HG03095 (cell line): ENCODE data around the gene MMP14.
"Not testable (repeated sequence)": the region's sequence is repeated elsewhere in the genome, so short reads cannot be mapped to it uniquely, and the experiment has no call there.

Experiments
- ATAC-seq: cut with Tn5 transposase; IDR thresholded peaks from one replicate; pipeline ENCODE4 v1.9.1; 2021; ENCODE audit warnings: moderate library complexity; ENCODE audit not compliant: unreplicated experiment

The MMP14 gene

DNA sequence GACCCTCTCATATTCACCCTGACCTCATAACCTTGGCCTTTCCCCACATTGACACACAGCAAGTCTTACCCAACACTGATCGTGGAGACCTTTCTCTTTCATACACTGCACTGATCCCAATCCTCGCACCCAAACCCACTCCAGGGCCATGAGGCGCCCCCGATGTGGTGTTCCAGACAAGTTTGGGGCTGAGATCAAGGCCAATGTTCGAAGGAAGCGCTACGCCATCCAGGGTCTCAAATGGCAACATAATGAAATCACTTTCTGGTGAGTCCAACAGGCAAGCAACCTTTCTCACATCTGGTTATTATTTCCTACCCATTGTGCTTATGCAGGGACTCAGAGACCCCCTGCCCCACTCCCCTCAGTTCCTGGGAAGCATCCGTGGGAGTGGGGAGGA lies 5.4 kb downstream of the MMP14 start:
- ATAC-seq, result no peak

DNA sequence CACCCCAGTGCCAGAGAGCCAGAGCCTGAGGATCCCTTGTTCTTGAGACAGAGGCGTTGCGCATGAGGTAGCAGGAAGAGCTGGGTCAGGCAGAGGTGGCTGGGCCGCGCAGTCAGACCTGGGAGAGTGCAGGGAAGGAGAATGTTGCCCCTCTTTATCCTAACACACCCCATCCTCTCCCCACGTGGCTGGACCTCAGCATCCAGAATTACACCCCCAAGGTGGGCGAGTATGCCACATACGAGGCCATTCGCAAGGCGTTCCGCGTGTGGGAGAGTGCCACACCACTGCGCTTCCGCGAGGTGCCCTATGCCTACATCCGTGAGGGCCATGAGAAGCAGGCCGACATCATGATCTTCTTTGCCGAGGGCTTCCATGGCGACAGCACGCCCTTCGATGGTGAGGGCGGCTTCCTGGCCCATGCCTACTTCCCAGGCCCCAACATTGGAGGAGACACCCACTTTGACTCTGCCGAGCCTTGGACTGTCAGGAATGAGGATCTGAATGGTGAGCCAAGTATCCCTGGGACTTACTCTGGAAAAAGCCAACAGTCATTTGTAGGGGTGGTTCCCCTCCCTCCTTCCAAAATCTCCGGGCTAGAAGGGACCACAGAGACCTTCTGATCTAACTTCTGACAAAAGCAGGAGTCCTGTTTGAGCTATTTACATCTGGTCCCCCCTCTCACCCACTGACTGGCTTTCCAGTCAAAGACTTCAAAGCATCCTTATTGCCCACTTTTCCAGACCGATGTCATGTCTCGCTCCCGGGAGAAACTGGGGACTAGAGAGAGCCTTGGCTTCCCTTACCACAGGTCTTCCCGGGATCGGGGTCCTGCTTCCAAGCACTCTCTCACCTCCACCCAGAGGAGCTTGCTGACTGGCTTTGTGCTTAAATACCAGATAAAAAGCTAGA lies 6.1 kb downstream of the MMP14 start:
- no peak for ATAC-seq

DNA sequence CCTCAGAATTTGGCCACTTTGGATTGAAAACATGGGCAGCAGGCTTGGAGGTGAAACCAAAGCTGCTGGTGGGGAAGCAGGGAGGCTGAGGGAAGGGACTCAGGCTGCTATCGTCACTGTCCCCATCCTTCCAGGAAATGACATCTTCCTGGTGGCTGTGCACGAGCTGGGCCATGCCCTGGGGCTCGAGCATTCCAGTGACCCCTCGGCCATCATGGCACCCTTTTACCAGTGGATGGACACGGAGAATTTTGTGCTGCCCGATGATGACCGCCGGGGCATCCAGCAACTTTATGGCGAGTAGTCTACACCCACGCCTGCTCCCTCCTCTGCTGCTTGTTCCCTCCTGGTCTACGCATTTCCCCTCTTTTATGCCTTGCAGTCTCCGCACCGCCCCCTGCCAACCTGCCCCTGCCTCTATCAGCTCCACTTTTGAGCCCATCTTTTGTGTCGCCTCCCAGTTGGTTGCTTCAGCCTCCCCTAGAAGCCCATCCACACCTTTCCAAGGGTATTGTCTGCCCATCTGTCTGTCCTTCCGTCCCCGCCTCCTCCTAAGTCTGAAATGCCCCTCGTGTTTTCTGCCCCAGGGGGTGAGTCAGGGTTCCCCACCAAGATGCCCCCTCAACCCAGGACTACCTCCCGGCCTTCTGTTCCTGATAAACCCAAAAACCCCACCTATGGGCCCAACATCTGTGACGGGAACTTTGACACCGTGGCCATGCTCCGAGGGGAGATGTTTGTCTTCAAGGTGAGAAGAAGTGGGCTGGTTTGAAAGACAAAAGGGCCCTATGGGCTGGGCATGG lies 6.9 kb downstream of the MMP14 start:
- ATAC-seq, result no peak

DNA sequence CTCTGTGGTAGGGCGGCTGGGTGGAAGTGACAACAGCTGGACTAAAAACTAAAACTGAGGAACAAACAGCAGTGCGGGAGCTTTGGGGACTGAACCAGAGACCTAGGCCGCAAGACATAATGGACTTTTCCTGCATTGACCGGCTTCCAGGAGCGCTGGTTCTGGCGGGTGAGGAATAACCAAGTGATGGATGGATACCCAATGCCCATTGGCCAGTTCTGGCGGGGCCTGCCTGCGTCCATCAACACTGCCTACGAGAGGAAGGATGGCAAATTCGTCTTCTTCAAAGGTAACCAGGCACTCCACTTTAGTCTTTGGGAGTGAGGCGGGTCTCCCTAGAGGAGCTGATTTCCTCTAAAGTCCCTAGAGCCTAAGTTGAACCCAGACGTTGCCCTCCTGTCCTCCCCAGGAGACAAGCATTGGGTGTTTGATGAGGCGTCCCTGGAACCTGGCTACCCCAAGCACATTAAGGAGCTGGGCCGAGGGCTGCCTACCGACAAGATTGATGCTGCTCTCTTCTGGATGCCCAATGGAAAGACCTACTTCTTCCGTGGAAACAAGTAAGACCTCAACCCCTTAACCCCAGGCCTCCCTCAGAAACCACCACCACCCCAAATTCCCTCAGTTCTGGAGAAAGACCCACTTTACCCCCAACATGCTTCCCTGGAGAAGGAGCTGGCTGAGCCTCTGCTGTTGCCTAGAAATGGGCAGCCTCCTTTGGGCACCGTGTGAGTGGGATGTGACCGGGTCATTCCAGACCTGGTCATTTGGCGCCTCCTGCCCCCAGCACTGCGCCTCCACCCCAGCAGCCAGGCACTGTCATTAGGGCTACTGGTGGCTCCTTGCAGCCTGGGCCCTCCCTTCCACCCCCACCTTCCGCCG lies 8.1 kb downstream of the MMP14 start:
- ATAC-seq, result no peak

DNA sequence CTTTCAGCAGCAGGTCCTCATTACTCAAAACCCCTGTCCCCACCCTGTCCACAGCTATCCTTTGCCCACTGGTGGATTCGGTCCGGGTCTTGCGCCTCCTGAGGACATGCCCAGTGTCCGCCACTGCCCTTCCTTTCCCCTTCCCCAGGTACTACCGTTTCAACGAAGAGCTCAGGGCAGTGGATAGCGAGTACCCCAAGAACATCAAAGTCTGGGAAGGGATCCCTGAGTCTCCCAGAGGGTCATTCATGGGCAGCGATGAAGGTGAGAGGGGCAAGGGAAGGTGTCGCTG lies 8.7 kb downstream of the MMP14 start:
- ATAC-seq, result no peak

DNA sequence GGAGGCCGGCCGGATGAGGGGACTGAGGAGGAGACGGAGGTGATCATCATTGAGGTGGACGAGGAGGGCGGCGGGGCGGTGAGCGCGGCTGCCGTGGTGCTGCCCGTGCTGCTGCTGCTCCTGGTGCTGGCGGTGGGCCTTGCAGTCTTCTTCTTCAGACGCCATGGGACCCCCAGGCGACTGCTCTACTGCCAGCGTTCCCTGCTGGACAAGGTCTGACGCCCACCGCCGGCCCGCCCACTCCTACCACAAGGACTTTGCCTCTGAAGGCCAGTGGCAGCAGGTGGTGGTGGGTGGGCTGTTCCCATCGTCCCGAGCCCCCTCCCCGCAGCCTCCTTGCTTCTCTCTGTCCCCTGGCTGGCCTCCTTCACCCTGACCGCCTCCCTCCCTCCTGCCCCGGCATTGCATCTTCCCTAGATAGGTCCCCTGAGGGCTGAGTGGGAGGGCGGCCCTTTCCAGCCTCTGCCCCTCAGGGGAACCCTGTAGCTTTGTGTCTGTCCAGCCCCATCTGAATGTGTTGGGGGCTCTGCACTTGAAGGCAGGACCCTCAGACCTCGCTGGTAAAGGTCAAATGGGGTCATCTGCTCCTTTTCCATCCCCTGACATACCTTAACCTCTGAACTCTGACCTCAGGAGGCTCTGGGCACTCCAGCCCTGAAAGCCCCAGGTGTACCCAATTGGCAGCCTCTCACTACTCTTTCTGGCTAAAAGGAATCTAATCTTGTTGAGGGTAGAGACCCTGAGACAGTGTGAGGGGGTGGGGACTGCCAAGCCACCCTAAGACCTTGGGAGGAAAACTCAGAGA lies 9.6 kb downstream of the MMP14 start:
- no peak for ATAC-seq

DNA sequence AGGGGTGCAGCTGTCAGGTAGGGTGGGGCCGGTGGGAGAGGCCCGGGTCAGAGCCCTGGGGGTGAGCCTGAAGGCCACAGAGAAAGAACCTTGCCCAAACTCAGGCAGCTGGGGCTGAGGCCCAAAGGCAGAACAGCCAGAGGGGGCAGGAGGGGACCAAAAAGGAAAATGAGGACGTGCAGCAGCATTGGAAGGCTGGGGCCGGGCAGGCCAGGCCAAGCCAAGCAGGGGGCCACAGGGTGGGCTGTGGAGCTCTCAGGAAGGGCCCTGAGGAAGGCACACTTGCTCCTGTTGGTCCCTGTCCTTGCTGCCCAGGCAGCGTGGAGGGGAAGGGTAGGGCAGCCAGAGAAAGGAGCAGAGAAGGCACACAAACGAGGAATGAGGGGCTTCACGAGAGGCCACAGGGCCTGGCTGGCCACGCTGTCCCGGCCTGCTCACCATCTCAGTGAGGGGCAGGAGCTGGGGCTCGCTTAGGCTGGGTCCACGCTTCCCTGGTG lies 10.5 kb downstream of the MMP14 start:
- ATAC-seq, result no peak

DNA sequence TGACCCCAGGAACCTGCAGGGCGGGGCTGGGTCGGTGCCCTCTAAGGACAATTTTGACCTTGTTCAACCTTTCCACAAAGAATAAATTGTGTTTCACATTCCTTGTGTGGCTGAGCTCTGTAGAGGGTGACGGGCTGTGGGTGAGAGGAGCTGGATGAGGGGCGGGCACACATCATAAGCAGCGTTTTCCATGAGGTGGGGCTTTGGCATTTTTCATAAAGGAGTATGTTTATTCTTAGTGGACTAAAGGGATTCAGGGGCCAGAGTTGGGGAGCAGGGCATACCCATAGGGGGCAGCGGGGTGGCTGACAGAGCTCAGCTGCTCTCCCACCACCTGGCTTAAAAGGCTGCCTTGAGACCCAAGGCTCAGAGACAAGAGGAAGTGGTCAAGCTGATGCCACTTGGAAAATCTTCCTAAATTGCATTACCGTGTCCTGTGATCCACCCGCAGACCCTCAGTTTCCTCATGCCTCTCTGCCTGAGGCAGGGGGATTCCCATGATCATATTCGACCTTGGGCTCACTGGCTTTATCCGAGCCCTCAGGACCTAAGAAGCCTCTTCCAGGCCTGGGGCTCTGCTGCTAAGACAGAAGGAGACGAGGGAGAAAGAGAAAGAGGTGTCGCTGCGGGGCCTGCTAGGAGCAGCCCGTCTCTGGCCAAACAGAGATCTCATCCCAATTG lies 11.4 kb downstream of the MMP14 start:
- ATAC-seq, result no peak

DNA sequence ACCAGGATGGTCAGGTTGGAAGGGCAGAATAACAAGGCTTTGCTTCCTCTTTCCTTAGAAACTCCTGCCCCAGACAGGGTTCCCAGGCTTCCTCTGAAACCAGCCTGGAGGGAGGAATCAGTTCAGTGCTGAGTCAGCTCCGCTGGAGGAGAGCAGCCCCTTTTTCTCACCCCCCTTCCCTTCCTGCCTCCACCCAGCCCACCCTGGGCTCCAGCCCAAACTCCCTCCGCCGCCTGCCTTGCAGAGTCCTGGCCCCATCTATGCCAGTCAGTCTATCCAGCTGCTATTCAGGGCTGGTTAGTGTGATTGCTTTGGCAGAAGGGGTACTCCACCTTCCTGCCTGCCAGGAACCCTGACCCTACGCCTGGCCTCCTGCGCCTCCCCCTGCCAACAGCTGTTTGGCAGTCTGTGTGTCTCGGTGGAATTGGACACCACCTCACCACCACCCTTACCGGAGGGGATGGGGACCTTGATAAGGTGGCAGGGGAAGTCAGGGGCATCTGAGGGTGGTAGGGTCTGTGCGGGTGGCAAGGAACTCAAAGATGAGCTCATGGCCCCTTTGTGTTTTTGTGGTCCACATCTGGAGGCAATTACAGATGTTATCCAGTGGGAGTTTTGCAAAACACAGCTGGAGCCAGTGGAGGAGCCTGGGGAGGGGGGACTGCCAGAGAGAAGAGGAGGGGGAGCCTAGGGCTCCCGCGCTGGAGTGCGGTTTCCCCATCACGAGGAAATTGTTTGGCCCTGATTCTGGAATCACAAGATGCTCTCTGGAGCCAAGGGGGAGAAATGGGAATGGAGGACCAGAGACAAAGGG lies 12.2 kb downstream of the MMP14 start:
- no peak for ATAC-seq

DNA sequence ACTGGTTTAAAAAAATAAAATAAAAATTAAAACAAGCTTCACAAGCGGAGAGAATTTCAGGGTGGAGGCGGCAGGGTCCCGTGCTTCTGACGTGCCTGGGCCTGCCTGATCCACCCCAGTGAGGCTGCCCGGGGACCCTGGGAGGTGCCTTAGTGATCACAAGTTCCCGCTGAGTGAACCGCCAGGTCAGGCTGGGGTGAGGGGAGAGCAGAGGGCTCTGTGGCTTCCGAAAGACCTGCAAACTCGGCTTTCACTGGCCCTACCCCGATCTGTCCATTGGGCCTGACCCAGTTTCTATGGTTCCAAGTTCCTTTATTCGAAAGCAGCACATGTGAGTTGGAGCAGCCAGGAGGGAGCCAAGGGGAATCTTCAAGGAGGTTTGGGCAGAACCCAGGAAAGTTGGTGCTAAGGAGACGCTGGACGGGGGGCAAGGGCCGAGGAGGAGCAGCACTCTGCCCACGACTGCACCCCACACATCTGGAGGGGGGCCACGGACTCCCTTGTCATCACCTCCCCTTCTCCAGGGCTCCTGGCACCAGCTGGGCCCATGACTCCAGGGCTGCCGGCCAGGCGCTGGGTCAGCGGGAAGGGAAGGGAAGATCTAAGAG lies 12.9 kb downstream of the MMP14 start:
- no peak for ATAC-seq

DNA sequence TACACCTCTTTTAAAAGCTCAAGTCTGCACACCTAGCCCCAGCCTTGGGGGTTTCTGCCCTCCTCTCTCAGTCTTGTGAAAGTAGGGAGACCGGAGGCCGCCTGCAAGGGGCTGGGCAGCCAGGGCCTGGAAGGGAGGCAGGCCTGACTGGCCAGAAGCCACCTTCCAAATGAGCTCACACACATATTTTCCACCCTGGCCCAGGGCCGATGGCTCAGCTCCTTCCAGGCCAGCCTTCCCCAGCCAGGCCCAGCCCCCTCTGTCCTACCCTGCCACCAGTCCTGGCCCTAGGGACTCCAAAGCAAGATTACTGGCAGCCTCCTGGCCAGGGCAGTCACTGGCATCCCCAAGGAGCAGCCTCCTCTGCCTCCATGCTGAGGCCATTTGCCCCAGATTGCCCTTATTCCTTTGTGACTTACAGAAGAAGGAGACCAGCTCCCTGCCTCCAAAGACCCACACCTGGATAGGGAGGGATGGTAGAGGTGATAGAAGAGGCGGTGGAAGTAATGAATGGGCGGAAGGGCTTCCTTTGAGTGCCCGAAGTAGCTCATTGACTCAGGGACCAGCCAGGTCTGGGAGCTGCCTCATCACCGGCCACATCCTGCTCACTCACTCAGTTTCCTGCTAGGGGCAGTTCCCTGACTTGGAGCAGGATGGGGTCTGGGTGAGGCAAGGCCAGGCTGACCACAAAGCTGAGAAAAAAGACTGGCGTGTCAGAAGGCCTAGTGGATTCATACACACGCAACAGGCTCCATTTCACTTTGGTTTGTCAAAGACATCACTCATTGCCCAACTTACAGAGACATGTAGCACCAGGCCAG lies 14.8 kb downstream of the MMP14 start:
- ATAC-seq, result no peak

DNA sequence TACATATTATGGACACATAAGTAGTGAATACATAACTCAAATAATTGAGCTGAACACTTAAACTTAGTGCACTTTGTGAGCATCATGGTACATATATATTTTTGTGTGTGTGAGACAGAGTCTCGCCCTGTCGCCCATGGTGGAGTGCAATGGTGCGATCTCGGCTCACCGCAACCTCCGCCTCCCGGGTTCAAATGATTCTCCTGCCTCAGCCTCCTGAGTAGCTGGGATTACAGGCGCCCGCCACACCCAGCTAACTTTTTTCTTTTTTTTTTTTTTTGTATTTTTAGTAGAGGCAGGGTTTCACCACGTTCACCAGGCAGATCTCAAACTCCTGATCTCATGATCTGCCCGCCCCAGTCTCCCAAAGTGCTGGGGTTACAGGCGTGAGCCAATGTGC lies 15.8 kb downstream of the MMP14 start:
- not testable (repeated sequence) for ATAC-seq

DNA sequence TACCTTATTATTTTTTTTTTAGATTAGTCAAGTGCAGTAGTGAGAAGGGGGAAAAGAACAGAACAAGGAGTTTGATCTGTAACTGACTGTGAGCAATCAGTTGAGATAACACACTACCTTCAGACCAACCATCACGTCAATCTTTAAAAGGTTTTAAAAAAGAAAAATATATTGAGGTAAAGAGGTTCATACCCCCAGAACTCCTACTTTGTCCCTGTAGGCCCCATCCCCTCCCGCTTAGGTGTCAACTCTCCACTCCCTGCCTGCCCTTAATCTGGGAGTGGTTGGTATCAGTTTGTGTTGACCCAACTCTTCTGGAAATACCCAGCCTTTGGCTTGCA lies 16.2 kb downstream of the MMP14 start:
- no peak for ATAC-seq

DNA sequence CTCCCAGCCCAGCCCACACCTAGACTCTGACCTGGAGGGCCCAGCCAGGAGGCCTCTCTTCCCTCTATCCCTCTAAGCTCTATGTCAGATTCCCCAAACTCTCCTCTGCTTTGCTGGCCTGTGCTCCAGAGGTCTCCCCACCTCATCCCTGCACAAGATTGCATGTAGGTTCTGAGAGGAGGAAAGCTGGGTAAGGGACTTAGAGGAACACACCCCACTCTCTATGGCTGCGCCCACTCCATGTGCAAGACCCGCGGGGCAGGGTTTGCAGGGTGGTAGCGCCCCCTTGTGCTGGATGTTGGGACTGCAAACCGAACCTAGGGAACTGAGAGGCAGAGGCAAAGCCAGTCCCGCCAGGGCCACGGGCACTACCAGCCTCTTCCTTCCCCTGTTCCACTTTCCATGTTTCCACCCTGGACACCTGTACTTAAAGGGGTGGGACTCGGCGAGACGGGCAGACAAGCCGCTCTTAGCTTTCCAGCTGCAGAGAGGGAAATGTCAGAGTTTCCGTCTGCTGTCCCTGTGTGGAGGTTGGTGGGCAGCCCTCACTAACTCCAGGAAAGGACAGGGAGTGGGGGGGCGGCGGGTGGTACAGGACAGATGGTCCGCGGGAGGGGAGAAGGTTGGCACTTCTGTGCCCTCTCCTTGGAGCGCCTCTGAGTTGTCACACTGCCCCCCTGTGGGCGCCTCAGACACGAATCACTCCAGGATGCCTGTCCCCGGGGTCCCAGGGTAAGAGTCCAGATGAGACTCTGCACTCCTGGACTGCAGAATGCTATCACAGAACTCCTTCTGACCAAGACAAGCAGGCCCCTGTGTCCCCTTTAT lies 16.8 kb downstream of the MMP14 start:
- peak; percentile 65 for ATAC-seq

DNA sequence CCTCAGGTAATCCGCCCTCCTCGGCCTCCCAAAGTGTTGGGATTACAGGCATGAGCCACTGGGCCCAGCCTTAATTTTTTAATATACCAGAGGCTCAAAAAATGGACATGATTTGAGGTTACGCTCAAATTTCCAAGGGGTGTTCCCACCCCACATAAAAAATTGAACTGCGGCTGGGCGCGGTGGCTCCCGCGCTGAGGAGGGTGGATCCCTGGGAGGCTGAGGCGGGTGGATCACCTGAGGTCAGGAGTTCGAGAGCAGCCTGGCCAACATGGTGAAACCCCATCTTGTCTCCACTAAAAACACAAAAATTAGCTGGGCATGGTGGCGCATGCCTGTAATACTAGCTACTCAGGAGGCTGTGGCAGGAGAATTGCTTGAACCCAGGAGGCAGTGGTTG lies 17.9 kb downstream of the MMP14 start:
- not testable (repeated sequence) for ATAC-seq

DNA sequence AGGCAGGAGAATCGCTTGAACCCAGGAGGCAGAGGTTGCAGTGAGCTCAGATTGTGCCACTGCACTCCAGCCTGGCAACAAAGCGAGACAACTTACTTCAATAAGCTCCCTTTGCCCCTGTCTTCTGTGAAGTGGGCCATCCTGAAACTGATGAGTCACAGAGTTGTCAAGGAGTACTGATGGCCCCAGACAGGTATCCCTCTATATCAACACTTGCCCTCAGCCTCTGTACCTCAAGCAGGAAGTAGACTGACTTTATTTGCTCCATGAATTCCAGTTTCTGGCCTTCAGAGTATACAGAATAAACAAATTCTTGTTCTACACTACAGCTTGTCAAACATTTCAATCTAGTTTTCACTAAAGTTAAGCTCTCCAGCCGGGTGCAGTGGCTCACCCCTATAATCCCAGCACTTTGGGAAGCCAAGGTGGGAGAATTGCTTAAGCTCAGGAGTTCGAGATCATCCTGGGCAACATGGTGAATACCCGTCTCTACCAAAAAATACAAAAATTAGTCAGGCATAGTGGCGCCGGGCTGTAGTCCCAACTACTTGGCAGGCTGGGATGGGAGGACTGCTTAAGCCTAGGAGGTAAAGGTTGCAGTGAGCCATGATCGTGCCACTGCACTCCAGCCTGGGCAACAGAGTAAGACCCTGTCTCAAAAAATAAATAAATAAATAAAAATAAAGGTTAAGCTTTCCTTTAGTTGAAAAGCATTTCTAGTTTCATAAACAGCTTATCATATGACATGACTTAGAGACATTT lies 18.8 kb downstream of the MMP14 start:
- ATAC-seq, result no peak
